Cardiac muscle cell (in vitro differentiated cells and primary cell): ENCODE measurements around the gene APBA2. TPM values are rescaled to one million over a fixed set of nuclear protein-coding genes. Genes with fewer than 3 reads are reported as not detected.
"Not testable (repeated sequence)": the region's sequence is repeated elsewhere in the genome, so short reads cannot be mapped to it uniquely, and the experiment has no call there.

Experiments
- DNase-seq, 2 donors: peaks; one replicate each; pipeline versions ENCODE4 v3.0.0 to v3.0.0-alpha.2; 2010 to 2017; ENCODE audit warnings: low read depth in 1 of 2, low spot score in 1 of 2
- H3K27ac ChIP-seq: fragments of 200-600 bp; sonication (generic); 2 replicates; pipeline ENCODE4 v1.5.1; 2016
- H3K27me3 ChIP-seq: fragments of 200-600 bp; sonication (generic); 2 replicates; pipeline ENCODE4 v1.6.0; 2016; ENCODE audit warnings: control low read depth
- H3K36me3 ChIP-seq: fragments of 200-600 bp; sonication (generic); 2 replicates; pipeline ENCODE4 v1.5.1; 2016; ENCODE audit warnings: control low read depth
- H3K4me1 ChIP-seq: fragments of 200-600 bp; sonication (generic); 2 replicates; pipeline ENCODE4 v1.8.1; 2017; ENCODE audit warnings: low read depth, mild to moderate bottlenecking, mixed run types
- H3K4me3 ChIP-seq: fragments of 200-600 bp; sonication (generic); 2 replicates; pipeline ENCODE4 v1.5.1; 2016; ENCODE audit warnings: mild to moderate bottlenecking
- H3K9me3 ChIP-seq: fragments of 200-600 bp; sonication (generic); 2 replicates; pipeline ENCODE4 v1.5.1; 2017; ENCODE audit warnings: low read depth, mild to moderate bottlenecking, control low read depth
- polyA plus RNA-seq: library from polyadenylated mRNA; unstranded; fragments of >200 nt; fragmentation: Nextera tagmentation; extraction: Ambion mirVana; gene quantifications from 2 replicates; pipeline ENCODE4 v1.2.1, GENCODE V29; 2016
- total RNA-seq: library from RNA; depleted of rRNA; stranded (reverse); fragments of >200 nt; gene quantifications from 2 replicates; pipeline ENCODE4 v1.2.3, GENCODE V29; 2016
- TF ChIP-seq, protein P1 (sequence below): IDR thresholded peaks from 2 replicates; pipeline ENCODE4 v1.5.1; 2012; ENCODE audit warnings: low read depth, mild to moderate bottlenecking, low read length

Gene APBA2
- total RNA-seq (25.9 and 33.2 TPM in 2 replicates), polyA plus RNA-seq (20.5 and 22.8 TPM in 2 replicates)

DNA sequence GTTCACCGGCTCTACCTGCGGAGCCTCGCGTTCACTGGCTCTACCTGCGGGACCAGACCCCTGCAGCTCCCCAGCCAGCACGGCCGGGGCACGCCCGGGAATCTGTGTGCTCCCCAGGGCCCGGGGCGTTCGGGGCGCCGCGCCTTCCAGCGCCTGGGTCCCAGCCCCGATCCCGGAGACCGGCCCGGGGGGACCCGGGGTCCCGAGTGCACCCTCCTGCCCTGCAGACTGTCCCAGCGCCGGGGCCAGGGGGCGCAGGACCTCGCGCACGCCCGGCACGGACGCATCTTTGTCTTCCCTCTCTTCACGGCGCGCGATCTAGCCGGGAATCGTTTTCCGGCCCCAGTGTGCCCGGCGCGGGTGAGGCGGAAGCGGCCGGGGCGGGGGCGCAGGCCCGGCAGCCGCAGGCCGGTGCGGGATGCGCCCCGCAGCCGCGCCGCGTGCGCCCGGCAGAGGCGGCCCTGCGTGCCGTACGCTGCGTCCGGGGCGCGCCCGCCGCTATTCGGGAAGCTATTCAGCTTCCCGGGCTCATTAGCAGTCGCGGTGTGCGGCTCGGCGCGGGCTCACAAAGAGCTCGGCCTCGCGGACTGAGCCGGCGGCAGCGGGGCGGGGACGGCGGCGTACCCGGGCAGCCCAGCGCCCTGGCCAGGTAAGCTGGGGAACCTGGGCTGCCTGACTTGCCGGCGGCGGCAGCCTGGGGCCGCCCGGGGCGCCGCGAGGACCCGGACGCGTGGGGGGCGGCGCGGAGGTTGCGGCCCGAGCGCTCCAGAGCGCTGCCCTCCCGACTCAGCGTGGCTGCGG is at the start of gene APBA2:
Gene APBA2, plus strand, starts transcription at position 345 of the 801 bp plus-strand sequence. CDS start 167,911 bp downstream, outside the sequence.
- TF ChIP-seq, protein P1, sequence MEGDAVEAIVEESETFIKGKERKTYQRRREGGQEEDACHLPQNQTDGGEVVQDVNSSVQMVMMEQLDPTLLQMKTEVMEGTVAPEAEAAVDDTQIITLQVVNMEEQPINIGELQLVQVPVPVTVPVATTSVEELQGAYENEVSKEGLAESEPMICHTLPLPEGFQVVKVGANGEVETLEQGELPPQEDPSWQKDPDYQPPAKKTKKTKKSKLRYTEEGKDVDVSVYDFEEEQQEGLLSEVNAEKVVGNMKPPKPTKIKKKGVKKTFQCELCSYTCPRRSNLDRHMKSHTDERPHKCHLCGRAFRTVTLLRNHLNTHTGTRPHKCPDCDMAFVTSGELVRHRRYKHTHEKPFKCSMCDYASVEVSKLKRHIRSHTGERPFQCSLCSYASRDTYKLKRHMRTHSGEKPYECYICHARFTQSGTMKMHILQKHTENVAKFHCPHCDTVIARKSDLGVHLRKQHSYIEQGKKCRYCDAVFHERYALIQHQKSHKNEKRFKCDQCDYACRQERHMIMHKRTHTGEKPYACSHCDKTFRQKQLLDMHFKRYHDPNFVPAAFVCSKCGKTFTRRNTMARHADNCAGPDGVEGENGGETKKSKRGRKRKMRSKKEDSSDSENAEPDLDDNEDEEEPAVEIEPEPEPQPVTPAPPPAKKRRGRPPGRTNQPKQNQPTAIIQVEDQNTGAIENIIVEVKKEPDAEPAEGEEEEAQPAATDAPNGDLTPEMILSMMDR, result peak; percentile 8
- Histone ChIP-seq H3K9me3 (no peaks in the 10 kb centered on the region), H3K27me3 (peaks cover 21% of the 10 kb centered on the region), H3K4me3 (peak within 1 kb of the TSS; percentile 85), H3K4me1 (no peaks in the 10 kb centered on the region), H3K27ac (no peak within 1 kb of the TSS), H3K36me3 (no peaks in the 10 kb centered on the region)
- peak; percentile 59 to 66 for DNase-seq

DNA sequence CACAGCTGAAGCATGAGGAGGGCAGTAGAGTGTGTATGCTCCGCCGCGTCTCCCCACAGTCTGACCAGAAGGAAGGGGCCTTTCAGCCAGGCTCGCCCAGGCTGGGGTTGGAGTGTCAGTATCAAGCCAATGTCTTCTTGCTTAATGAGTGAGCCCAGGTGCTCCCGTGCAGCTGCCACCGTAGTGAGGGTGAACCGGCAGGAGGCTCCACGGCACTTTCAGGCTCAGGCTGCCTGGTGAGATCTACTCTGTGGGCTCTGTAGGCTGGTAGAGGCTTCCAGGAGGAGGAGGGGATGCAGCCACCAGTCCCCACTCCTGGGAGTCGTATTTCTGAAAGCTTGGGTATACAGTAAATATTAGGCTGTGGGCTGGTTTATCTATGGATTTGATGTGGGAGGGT is 45.5 kb upstream of the APBA2 start:
- not testable (repeated sequence) for H3K9me3 ChIP-seq, H3K27ac ChIP-seq, H3K36me3 ChIP-seq, H3K4me3 ChIP-seq, H3K27me3 ChIP-seq, DNase-seq, H3K4me1 ChIP-seq

DNA sequence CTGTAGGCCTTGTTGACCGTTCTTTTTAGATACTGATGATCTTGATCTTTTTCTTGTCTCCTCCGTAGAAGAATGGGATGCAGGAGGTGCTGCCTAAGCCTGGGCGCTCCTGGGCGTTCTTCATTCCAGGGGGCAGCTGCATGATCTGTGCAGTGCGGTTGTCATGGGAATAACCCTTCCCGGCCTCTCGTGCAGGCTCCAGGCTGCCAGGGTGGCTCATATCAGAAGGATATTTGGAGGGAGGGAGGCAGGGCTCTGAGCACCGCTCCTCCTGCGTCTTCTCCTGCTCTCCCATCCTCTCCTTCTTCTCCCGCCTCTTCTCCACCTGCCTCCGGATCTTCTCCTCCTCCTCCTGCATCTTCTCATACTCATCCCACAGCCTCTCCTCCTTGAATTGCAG is 43.6 kb upstream of the APBA2 start:
- not testable (repeated sequence) for H3K4me1 ChIP-seq, H3K36me3 ChIP-seq, H3K4me3 ChIP-seq, DNase-seq, H3K9me3 ChIP-seq, H3K27me3 ChIP-seq, H3K27ac ChIP-seq

DNA sequence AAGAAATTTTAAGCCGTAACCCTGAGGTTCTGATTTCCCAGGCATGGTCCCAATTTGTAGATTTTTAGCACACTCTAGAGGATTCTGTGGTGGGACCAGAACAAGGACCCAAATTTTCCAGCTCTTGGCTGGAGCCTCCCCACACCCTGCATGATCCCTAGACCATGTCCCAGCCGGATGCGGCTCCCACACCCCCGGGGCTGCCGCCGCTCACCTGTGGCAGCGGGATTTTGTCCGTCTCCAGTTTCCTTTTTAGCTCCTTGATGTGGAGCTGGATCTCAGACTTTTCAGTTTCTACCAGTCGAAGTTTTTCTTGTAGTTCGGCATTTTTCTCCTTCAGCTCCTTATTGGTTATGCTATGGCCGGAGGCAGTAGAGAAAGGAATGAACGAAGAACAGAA is 42.3 kb upstream of the APBA2 start:
- H3K27me3 ChIP-seq, H3K9me3 ChIP-seq, H3K27ac ChIP-seq, H3K36me3 ChIP-seq, H3K4me1 ChIP-seq, H3K4me3 ChIP-seq, DNase-seq: not testable (repeated sequence)

DNA sequence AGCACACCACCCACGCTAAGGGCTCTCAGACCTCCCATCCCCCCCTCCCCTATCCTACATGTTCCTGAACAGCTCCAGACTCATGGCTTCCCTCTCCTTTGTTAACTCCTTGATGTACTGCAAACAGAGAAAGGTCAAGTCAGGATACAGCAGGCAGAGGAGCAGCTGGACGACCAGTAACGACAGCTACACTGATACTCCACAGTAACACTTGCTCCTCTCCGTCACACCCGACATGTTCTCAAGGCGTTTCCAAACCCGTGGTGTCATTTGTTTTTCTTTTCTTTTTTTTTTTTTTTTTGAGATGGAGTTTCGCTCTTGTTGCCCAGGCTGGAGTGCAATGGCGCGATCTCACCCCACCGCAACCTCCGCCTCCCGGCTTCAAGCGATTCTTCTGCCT is 41.6 kb upstream of the APBA2 start:
- not testable (repeated sequence) for H3K4me1 ChIP-seq, H3K27me3 ChIP-seq, DNase-seq, H3K4me3 ChIP-seq, H3K9me3 ChIP-seq, H3K27ac ChIP-seq, H3K36me3 ChIP-seq

DNA sequence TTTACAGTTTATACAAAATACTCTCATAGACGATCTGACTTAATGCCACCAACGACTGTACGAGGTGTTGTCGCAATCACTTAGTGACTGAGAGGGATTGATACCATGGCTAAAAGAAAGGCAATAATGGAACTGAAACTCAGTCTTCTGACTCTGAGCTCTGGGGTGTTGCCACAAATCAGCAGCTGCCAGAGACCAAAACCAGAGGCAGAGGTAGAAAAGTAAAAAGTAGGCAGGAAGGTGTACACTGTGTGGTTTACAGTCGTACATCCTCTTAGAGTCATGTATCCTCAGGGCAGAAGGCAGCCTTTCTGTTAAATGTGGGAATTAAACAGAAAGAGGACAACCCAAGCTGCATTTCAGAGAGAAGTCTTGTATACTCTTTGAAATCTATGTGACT is 38.5 kb upstream of the APBA2 start:
- not testable (repeated sequence) for H3K27ac ChIP-seq, H3K27me3 ChIP-seq, H3K36me3 ChIP-seq, H3K4me1 ChIP-seq, H3K9me3 ChIP-seq, DNase-seq, H3K4me3 ChIP-seq

DNA sequence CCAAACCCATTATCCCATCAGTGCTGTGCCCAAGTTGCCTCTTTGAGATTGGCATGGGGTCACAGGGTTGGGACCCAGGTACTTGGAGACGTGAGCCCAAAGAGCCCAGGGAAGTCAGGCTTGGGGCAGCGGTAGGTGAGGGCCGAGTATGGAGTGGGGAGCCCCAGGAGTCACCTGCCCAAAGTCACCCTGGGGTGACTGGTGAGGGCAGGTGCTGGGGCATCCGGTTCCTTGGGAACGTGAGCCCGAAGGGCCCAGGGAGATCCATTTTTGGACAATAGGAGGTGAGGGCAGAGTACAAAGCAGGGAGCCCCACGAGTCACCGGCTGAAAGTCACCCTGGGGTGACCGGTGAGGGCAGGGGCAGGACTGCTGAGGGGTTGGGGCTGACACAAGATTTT is 37.8 kb upstream of the APBA2 start:
- not testable (repeated sequence) for H3K27me3 ChIP-seq, H3K4me1 ChIP-seq, DNase-seq, H3K36me3 ChIP-seq, H3K9me3 ChIP-seq, H3K4me3 ChIP-seq, H3K27ac ChIP-seq

DNA sequence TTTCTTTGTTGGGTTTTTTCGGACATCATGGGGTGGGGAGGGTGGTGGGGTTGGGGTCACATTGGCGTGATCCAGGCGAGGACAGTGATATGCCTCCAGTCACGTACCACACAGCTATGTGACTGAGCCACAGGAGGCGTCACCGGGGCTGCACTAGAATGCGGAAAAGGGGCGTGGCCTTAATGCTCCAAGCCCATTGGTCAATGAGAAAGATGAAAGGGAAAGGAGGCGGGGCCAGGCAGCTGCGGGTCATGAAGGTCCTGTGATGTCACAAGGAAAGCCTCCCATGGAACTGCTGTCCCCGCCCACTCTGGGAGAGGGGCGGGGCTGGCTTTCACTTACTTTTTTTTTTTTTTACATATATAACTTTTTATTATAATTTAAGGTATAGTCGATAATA is 37.3 kb upstream of the APBA2 start, which contains the start of gene GOLGA6L7:
Gene GOLGA6L7, minus strand, starts transcription at position 124 of the 400 bp plus-strand sequence. Its CDS starts 95 bp downstream, at position 29.
- not testable (repeated sequence) for H3K27ac ChIP-seq, H3K4me1 ChIP-seq, H3K36me3 ChIP-seq, H3K9me3 ChIP-seq, H3K27me3 ChIP-seq, H3K4me3 ChIP-seq, DNase-seq

DNA sequence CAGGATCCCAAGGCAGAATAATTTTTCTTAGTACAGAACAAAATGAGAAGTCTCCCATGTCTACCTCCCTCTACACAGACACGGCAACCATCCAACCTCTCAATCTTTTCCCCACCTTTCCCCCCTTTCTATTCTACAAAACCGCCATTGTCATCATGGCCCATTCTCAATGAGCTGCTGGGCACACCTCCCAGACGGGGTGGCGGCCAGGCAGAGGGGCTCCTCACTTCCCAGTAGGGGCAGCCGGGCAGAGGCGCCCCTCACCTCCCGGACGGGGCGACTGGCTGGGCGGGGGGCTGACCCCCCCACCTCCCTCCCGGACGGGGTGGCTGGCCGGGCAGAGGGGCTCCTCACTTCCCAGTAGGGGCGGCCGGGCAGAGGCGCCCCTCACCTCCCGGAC is 36.5 kb upstream of the APBA2 start:
- DNase-seq, H3K36me3 ChIP-seq, H3K9me3 ChIP-seq: not testable (repeated sequence)

DNA sequence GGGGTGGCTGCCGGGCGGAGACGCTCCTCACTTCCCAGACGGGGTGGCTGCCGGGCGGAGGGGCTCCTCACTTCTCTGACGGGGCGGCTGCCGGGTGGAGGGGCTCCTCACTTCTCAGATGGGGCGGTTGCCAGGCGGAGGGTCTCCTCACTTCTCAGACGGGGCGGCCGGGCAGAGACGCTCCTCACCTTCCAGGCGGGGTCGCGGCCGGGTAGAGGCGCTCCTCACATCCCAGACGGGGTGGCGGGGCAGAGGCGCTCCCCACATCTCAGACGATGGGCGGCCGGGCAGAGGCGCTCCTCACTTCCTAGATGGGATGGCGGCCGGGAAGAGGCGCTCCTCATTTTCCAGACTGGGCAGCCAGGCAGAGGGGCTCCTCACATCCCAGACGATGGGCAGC is 36.0 kb upstream of the APBA2 start:
- H3K9me3 ChIP-seq, result not testable (repeated sequence)

More for the DNA sequence above, 36.5 kb upstream of the APBA2 start:
- not testable (repeated sequence) for H3K4me1 ChIP-seq, H3K27me3 ChIP-seq, H3K27ac ChIP-seq, H3K4me3 ChIP-seq

DNA sequence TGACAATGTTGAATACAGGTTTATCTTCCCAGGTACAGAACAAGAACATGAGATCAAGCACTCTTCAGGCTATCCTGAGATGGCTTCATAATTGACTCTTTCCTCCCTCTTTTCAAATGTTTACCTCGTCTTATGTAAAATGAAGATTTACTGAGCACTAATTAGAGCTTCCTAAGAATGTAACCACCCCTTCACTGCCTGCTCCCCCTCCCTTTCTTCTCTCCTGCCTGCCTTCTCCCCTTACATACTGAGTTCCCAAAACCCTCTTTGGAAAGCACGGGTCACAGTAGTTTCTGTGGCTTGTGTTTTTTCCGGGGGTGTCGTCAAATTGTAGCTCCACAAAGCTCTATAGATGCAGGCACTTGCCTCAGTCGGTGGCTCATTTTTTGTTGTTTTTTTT is 32.1 kb upstream of the APBA2 start:
- H3K27ac ChIP-seq, H3K9me3 ChIP-seq, H3K27me3 ChIP-seq, DNase-seq, H3K4me1 ChIP-seq, H3K4me3 ChIP-seq, H3K36me3 ChIP-seq: not testable (repeated sequence)

More for the DNA sequence above, 36.0 kb upstream of the APBA2 start:
- H3K27ac ChIP-seq, H3K4me3 ChIP-seq, H3K36me3 ChIP-seq, DNase-seq, H3K4me1 ChIP-seq, H3K27me3 ChIP-seq: not testable (repeated sequence)

DNA sequence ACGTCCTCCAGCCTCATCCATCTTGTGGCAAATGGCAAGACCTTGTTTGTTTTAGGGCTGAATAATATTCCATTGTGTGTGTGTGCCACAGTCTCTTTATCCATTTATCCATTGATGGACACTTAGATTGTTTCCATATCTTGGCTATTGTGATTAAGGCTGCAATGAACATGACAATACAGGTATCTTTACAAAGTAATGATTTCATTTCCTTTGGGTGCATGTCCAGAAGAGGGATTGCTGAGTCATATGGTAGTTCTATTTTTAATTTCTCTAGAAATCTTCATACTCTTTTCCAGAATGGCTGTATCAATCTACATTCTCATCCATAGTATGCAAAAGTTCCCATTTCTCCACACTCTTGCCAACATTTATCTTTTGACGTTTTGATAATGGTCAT is 31.2 kb upstream of the APBA2 start:
- H3K4me1 ChIP-seq, H3K27me3 ChIP-seq, H3K27ac ChIP-seq, H3K36me3 ChIP-seq, DNase-seq, H3K9me3 ChIP-seq, H3K4me3 ChIP-seq: not testable (repeated sequence)
